NK-92 treated with Interleukin-12 subunit alpha and Interleukin-12 subunit beta, amount 100 ng/mL, for 24 hours (cell line): ENCODE measurements around the gene IL5.
A peak's percentile ranks its signal among the peaks of the same experiment; 100 is the strongest.

Source experiments
- DNase-seq: peaks from one replicate; lab custom pipeline; 2025; lab: John Stamatoyannopoulos, UW

IL5 gene

GRCh38 chr5:132498152-132498551 is 45.2 kb downstream of the IL5 start:
- DNase-seq, result no peak

- DNase-seq, result no peak
Measured at GRCh38 chr5:132497488-132497997, 45.8 kb downstream of the IL5 start.

GRCh38 chr5:132496631-132497487 is 46.5 kb downstream of the IL5 start:
- peak; percentile 90 for DNase-seq

GRCh38 chr5:132496191-132496630 is 47.1 kb downstream of the IL5 start:
- peak; percentile 95 for DNase-seq

GRCh38 chr5:132495667-132496190 is 47.6 kb downstream of the IL5 start:
- DNase-seq, result peak; percentile 84

- no peak for DNase-seq
Measured at GRCh38 chr5:132493821-132494220, 49.5 kb downstream of the IL5 start.

GRCh38 chr5:132493241-132493640 is 50.1 kb downstream of the IL5 start:
- no peak for DNase-seq

- DNase-seq, result no peak
Measured at GRCh38 chr5:132492386-132493125, 50.8 kb downstream of the IL5 start.
